ENCODE measurements around the gene KIF7.

KIF7 gene

GRCh38 chr15:89670971-89671560, 15.8 kb upstream of the KIF7 start:
- DNase-seq, result no peak

DNA sequence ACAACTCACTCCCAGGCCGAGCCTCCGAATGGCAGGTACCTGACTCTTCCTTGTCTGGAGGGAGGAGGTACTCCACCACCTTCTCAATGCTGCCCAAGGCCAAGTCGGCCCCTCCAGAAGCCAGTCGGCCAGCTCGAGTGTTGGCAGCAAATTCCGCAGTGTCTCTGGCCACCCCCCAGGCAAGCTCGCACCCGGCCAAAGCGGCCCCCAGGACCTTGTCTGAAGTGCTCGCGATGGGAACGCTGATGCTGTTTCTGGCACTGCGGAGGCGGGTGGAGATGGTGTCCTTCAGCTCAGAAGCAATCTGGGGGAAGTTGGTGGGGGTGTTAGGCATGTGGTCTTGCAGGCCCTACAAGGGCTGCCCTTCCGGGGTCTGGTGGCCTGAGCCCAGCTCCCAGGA, 14.7 kb upstream of the KIF7 start:
- no peak for DNase-seq

DNA sequence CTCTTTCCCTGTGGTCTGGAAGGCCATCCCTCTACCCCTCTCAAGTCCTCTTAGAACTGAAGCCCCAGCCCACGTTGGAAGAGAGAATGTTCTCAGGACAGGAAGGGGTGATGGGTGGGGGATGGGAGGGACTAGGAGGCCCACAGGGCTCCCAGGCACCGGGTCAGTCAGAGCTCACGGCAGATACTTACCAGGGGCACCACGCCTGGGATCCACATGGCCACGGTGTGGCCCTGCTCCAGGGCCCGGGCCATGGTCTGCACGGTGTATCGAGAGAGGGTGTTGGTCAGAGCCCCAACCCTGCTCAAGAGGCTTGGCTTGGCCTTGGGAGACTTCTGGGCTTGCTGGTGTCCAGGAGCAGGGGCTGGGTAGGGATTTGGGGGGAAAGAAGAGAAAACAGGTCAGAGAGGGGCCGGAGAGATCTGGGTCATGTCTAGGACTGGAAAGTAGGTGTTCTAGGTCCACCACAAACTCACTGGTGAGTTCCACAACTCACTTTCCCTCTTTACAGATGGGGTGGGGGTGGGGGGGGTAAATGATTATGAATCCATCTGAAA, 14.1 kb upstream of the KIF7 start:
- no peak for DNase-seq

GRCh38 chr15:89668171-89668570, 12.9 kb upstream of the KIF7 start:
- no peak for DNase-seq

DNA sequence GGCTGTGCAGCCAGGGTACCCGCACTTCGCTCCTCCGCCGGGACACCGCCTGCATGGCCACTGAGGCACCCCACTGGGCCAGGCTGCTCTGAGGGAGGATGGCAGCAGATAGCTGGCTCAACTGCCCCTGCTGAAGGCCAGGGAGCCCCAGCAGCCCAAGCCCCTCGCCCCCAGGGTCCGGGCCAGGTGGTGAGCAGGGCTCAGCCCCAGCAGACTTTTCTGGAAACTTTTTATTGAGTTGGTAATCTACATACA, 12.4 kb upstream of the KIF7 start:
- no peak for DNase-seq

DNA sequence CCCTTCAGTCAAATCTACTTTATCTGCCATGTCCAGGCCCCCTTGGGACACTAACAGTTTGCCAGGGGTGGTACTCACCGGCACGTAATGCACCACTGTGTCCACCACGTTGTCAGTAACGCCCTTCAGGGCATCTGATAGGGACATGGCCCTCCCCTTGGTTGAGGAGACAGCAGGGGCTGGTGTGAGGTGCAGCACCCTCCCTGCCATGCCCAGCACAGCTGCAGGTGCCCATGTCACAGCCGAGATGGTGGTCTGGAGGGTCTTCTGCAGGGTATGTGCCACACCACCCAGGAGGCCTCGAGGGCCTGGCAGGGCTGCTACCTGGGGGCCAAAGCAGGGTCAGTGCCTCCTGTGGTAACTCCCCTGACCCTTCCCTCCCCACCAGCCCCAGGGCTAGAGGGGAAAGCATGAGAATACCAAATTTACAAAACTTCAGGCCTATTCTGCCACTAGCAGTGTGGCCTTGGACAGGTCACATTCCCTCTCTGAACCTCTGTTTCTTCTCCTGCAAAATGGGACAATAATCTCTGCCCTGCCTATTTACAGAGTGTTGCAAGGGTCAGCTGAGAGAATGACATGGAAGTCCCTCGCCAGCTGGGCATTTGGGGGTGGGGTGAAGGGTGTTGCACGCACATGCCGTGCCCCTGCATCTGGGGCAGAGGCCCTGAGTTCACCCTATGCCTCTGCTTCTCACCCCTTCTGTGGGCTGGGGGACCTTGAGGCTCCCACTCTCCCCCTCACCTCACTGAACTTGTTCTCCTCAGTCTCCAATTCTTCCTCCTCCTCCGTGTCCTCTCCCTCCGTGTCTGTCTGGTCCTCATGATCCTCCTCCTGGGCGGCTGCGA, 11.8 kb upstream of the KIF7 start:
- no peak for DNase-seq

- DNase-seq, result no peak
Observed at GRCh38 chr15:89666184-89666857, 11.1 kb upstream of the KIF7 start.

- DNase-seq, result peak; percentile 41
Observed at GRCh38 chr15:89665449-89666181, 10.3 kb upstream of the KIF7 start.

DNA sequence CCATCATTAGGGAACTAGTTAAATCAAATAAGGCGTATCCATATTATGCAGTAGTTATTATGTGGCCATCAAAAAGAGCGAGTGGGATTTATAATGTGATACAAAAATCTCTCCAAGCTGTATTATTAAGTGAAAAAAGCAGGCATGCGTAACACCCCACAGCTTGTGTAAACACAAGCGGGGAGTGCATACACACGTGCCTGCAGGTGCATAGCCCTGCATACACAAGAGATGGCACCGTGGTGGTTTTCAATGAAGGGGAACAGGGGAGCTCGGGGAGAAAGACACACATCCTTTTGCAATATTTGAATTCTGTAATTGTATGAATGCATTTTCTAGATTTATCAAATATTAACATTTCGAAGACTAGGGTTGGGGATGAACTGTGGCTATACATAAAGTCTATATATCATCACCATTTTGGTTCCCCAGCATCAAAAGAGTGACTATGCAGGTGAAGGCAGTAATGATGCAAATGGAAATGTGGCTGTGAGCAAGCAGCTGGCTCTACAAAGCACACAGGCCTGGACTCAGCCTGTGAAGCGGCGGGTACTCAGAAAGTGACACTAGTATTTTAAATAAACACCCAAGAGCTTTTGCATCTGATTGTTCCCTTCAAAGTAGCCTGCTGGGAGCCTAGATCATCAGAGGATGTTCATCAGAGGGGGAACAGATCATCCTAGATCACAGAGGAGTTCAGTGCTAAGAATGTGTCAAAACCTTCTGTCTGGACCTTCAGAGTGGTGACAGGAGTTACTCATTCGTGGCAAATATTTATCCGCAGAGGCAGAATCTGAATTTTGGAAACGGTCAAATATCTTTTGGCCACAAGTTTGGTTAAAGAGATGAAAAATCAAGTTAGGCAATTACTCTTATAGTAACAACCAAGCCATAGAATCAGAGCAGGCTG, 9.4 kb upstream of the KIF7 start:
- DNase-seq, result no peak

DNA sequence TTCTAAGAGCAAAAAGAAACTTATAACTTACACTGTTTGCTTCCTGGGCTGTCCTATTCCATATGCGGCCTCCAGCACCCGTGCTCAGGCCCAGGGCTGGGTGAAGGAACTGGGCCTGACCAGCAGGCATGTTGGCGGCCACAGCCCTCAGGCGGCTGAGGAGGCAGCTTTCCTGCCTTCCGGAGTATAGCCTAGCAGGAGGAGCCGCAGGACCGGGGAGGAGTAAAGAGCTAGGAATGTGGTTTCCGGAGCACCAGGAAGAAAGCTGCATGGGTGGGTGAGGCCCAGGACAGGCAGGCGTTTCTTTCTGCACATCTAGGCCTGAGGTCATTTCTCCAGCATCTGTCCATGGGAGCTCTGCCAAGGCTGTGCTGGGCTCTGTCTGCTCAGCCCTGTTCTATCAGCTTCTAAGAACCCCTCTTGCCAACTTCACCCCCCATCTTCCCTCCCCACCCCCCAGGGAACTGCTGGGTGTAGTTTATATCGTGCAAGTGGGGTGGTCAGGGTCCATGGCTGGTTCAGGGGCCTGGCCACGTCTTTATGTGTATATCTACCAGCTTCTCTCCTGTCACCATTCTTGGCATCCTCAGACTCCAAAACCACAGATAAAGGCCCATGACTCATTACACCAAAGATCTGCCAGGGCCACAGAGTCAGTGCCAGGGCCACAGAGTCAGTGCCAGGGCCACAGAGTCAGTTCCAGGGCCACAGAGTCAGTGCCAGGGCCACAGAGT, 7.8 kb upstream of the KIF7 start:
- DNase-seq, result no peak

- no peak for DNase-seq
Observed at GRCh38 chr15:89660556-89660955, 5.3 kb upstream of the KIF7 start.

GRCh38 chr15:89659295-89659694, 4.0 kb upstream of the KIF7 start:
- no peak for DNase-seq

DNA sequence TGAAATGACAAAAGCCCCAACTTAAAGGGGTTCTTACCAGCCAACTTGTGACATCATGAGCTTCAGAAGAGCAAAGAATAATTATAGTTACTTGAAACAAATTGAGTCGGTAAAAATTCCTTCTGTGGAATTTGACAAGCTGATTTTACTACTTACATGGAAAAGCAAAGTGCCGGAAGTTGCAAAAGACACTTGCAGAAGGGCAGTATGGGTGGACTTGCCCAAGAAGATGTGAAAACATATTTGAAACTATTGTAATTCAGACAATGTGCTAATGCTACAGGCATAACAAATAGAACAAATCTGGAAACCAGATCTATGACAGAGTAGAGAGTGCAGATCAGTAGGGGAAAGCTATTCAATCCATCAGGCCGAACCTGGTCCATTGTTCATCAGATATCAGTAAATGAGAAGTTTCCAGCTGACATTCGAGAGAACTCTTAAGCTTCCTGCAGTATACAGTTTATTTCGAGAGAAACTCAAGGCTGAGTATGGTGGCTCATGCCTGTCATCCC, 2.5 kb upstream of the KIF7 start:
- no peak for DNase-seq

DNA sequence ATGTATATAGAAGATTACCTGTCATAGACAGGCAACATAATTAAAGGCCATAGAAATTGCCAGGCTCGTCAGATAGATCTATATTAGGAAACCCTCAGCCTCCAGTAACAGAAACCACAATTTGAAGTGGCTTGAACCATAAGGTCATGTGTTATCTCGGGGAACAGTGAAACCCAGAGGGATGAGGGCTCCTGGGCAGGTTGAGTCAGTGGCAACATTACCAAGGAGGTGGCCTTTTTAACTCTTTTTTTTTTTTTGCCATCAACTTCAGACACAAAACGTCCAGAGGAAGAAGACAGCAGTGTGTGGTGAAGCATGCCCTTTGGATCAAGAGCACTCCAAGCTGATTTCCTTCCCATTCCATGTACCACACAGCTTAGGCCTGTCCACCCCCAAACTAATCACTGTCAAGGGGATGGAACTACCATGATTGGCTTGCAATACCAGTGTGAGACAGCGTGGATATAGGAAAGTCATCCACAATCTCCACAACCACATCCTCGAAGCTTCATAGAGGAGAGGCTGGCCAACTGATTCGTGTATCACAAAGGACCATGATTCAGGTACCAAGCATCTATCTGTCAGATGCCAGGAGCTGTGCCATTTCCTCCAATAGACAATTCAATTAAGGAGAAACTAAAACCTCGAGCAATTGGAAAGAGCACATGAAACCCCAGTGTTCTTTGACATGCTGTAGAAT, 999 bp upstream of the KIF7 start:
- no peak for DNase-seq

- DNase-seq, result no peak
Observed at GRCh38 chr15:89654301-89654761, 936 bp downstream of the KIF7 start.

GRCh38 chr15:89653578-89653977, 1.7 kb downstream of the KIF7 start:
- no peak for DNase-seq

GRCh38 chr15:89652666-89653065, 2.6 kb downstream of the KIF7 start:
- no peak for DNase-seq

DNA sequence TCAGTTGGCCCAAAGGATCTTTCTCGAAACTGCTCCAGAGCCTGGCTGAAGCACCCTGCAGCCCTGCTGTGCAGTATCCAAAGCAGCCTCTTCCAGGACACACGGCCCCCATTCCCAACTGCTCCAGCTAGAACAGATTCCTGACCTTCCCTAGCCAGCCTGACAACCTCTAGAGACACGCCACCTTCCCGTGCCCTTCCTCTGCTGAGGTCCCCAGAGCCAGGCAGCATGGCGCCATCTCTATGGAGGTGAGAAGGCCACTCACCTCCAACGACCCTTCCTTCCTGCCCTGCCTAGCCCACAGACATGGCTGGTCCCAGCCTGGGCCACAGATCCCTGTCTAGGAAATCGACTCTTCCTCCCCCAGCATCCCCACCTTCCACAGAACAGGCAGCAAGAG, 3.1 kb downstream of the KIF7 start:
- DNase-seq, result no peak

DNA sequence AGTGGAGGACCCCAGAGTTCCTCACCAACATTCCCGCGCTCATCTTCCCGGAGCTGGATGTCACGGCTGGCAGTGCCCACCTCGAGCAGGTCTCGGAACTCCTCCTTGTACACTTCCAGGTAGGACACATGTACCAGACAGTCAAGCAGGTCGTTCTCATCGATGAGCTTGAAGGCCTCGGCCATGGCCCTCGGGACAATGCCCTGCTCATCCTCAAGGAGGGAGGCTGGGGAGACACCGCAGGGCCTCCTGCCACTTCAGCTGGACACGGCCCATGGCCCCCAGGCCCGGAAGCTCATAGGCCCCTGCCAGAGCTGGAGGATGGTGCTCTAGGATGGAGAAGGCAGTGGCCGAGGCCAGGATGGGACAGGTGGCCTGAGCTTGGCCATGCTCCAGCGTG, 5.6 kb downstream of the KIF7 start:
- no peak for DNase-seq

GRCh38 chr15:89649013-89649625, 6.1 kb downstream of the KIF7 start:
- no peak for DNase-seq

Measured in stimulated activated CD8-positive, alpha-beta memory T cell treated with anti-CD3 and anti-CD28 coated beads, Interleukin-4, amount 100 ng/mL, for 48 hours (primary cell).